ENCODE measurements around the gene CCDC34.

- TF ChIP-seq CTCF (IDR thresholded peaks at IDR 0.05): peak in 1 of 6 experiments; percentile 22
- TF ChIP-seq POLR2A (IDR thresholded peaks at IDR 0.05): peak in 2 of 4 donors; percentile 6 to 15
Observed at GRCh38 chr11:27362749-27363575, at the start of gene CCDC34.

All from esophagus squamous epithelium (tissue), 4 donors.